Colonic mucosa (tissue), 4 donors: ENCODE measurements around the gene CRTC3. TPM values are rescaled to one million over a fixed set of nuclear protein-coding genes. Genes with fewer than 3 reads are reported as not detected.

ENCODE experiments used
- DNase-seq: peaks from one replicate; pipeline ENCODE4 v3.0.0-alpha.2; 2020
- H3K27ac ChIP-seq: fragments of 200-600 bp; one replicate; pipeline ENCODE4 v1.8.0; 2021
- H3K27me3 ChIP-seq: fragments of 200-600 bp; one replicate; pipeline ENCODE4 v1.8.0; 2021
- H3K36me3 ChIP-seq: fragments of 200-600 bp; one replicate; pipeline ENCODE4 v1.8.0; 2021
- H3K4me1 ChIP-seq: fragments of 200-600 bp; one replicate; pipeline ENCODE4 v1.8.0; 2021; ENCODE audit warnings: mild to moderate bottlenecking
- H3K4me3 ChIP-seq: fragments of 200-600 bp; one replicate; pipeline ENCODE4 v1.8.0; 2021
- H3K9ac ChIP-seq, 2 donors: one replicate each; pipeline ENCODE4 v1.7.0; 2013; ENCODE audit warnings: control low read depth in 2 of 2, low read depth in 2 of 2, low read length in 2 of 2
- H3K9me3 ChIP-seq: fragments of 200-600 bp; one replicate; pipeline ENCODE4 v1.8.0; 2021
- intact Hi-C: fragments of 100-400 bp; cut with DNase I; formaldehyde crosslinking; loops from one replicate; pipeline ENCODE4 v1.14.1; 2022
- total RNA-seq, 2 donors: library from RNA; stranded (reverse); fragmentation: NEBNext Ultra II Directional in 1 of 2; extraction: Animal tissue kit (Norgen Biotek cat#: 25700) in 1 of 2; gene quantifications; one replicate each; pipeline ENCODE4 v1.2.1, GENCODE V29; 2021
- TF ChIP-seq, protein P1 (sequence below): fragments of 200-600 bp; IDR thresholded peaks from one replicate; pipeline ENCODE4 v1.8.0; 2022; ENCODE audit warnings: antibody characterized with exemption, mild to moderate bottlenecking
- donor health status: healthy.
- donor health status: DM: no; HTN: no; CAD: no.
- donor health status: DM: no; HTN: no; CAD: no.

Gene CRTC3
- total RNA-seq, 2 donors from 2014 or later, result 16.1 to 24.2 TPM

DNA sequence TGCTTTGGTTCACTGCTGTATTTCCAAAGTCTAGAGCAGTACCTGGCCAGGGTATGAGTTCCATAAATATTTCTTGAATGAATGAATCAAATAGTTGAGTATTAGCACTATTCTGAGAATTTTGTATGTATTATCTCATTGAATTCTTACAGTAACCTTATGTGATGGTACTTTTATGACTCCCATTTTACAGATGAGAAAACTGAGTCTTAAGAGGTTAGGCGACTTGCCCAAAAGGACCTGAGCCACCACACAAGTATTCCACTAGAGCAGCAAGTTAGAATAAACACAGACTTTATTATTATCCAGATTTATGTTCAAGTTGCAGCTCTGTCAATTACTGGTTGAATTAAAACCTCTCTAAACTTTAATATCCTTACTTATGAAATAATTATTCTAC, 29.4 kb downstream of the CRTC3 start:
- Histone ChIP-seq H3K27ac (peak overlapping the region; percentile 6), H3K9me3 (no peaks in the 10 kb centered on the region), H3K36me3 (no peaks in the 10 kb centered on the region), H3K9ac (no peak overlapping the region), H3K4me1 (peaks cover 26% of the 10 kb centered on the region), H3K27me3 (no peaks in the 10 kb centered on the region), H3K4me3 (no peak overlapping the region)
- intact Hi-C loops, result no loop called here
- TF ChIP-seq, protein P1, sequence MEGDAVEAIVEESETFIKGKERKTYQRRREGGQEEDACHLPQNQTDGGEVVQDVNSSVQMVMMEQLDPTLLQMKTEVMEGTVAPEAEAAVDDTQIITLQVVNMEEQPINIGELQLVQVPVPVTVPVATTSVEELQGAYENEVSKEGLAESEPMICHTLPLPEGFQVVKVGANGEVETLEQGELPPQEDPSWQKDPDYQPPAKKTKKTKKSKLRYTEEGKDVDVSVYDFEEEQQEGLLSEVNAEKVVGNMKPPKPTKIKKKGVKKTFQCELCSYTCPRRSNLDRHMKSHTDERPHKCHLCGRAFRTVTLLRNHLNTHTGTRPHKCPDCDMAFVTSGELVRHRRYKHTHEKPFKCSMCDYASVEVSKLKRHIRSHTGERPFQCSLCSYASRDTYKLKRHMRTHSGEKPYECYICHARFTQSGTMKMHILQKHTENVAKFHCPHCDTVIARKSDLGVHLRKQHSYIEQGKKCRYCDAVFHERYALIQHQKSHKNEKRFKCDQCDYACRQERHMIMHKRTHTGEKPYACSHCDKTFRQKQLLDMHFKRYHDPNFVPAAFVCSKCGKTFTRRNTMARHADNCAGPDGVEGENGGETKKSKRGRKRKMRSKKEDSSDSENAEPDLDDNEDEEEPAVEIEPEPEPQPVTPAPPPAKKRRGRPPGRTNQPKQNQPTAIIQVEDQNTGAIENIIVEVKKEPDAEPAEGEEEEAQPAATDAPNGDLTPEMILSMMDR, result no peak
- DNase-seq, result no peak

DNA sequence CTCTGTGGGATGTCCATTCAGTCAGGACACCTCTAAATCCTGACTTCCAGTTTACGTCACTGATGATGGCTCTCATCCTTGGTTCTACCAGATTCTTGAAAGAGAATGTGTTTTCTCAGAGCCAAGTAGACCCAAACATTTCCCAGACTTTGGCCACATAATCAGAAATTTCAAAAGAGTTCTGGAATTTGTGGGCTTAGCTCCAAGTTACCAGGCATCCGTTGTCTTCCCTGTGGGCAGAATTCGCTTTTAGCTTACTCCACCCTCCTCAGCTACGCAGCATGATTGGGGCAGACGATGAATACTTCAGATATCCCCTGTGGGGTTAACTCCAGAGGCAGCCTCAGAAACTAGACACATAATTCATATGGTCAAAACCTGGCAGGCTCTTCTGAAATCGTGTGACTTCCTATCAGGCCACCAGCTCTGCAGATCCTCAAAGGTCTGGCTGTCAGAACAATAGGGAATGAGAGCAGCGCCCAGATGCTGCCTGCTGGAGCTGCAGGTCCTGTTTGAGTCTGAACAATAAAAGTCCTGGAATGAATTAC, 30.6 kb downstream of the CRTC3 start:
- Histone ChIP-seq H3K9ac (no peak overlapping the region), H3K36me3 (no peaks in the 10 kb centered on the region), H3K27me3 (no peaks in the 10 kb centered on the region), H3K4me3 (no peak overlapping the region), H3K27ac (peak overlapping the region; percentile 6), H3K4me1 (peaks cover 31% of the 10 kb centered on the region), H3K9me3 (no peaks in the 10 kb centered on the region)
- intact Hi-C loops, result no loop called here
- TF ChIP-seq, protein P1, result no peak
- peak; percentile 40 for DNase-seq

DNA sequence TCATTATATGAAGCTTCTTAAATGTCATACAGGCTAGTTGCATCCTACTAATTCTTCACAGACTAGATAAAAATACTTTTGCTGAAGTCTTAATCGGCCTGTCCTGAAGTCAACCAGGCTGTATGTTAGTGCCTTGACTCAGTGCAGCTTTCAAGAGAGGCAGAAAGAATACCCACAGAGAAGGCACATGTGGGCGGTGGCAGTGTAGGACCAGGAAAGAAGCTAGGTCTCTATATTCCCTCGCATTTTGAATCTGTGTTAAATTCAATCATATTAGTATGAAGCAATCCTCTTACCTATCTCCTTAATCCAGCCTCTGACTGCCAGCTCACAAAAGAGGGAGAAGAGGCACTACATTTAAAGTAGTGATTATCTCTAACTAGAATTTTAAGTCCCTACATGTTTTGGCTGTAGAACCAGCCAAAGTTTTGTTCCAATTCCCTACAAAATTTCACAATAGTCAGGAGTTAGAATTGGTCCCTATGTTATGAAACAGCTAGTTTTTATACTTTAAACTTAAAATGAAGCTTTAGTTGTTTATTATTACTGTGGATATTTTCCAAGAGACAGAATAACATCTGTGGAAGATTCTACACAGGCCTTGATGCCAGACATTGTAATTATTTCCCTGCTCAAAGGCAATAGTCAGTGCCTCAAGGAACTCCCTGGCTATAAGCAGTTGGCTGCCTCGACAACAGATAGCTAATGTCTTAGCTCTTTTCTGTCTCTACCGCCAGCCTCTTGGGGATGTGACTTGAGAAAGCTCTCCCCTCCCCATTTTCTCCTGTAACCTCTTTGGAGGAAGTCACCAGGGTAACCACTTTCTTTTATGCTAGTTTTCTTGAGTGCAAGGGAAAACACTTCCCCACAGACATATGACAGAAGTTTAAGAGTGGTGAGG, 31.9 kb downstream of the CRTC3 start:
- Histone ChIP-seq H3K4me1 (peaks cover 31% of the 10 kb centered on the region), H3K9me3 (no peaks in the 10 kb centered on the region), H3K9ac (peak overlapping the region in 1 of 2 donors; percentile 14), H3K27me3 (no peaks in the 10 kb centered on the region), H3K27ac (peak overlapping the region; percentile 45), H3K36me3 (no peaks in the 10 kb centered on the region), H3K4me3 (no peak overlapping the region)
- DNase-seq, result no peak
- intact Hi-C loops, result no loop called here
- TF ChIP-seq, protein P1, result no peak

DNA sequence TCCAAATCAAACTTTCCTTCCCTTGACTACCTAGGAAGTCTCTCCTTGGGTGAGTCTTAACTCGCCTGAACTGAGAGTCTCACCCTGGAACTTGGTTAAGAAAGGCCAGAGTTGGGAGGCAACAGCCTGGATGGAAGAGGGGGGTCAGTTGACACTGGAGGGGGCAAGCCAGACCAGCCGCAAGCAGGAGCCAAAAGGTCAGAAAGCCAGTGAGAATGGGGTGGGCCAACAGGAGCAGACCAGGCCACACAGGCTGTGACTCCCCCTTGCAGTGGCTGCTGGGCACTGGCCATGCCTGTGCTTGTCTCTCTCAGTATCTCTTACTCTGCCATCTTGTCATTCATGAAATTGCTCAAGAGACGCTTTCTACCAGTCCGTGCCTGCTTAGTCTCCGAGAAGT, 32.9 kb downstream of the CRTC3 start:
- H3K36me3 ChIP-seq, result no peaks in the 10 kb centered on the region
- H3K9me3 ChIP-seq, result no peaks in the 10 kb centered on the region
- peaks cover 26% of the 10 kb centered on the region for H3K4me1 ChIP-seq
- DNase-seq, result no peak
- TF ChIP-seq, protein P1, result no peak
- no peaks in the 10 kb centered on the region for H3K27me3 ChIP-seq
- intact Hi-C loops, result no loop called here
- peak overlapping the region in 1 of 2 donors; percentile 2 for H3K9ac ChIP-seq
- peak overlapping the region; percentile 45 for H3K27ac ChIP-seq
- H3K4me3 ChIP-seq, result no peak overlapping the region

DNA sequence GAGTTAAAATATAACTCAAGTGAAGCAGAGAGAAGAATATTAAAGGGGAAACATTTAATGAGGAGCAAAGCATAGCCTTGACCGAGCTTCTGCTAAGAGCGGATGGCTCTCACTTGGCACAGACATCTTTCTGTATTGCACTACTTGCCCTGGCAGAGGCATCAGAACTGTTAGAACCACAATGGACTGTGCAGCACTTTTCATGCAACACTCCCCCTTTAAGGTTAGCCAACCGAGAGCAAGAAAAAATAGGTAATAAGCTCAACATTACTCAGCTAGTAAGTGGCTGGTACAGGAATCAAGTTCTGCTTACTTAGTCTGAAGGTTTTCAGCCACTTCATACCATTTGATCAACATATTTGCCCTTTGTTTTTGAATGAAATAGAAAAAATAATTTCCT, 33.7 kb downstream of the CRTC3 start:
- Histone ChIP-seq H3K36me3 (no peaks in the 10 kb centered on the region), H3K4me3 (no peak overlapping the region), H3K9me3 (no peaks in the 10 kb centered on the region), H3K27ac (peak overlapping the region; percentile 48), H3K4me1 (peaks cover 22% of the 10 kb centered on the region), H3K27me3 (no peaks in the 10 kb centered on the region), H3K9ac (no peak overlapping the region)
- intact Hi-C loops, result no loop called here
- TF ChIP-seq, protein P1, result no peak
- no peak for DNase-seq
